Hepatocyte (in vitro differentiated cells): ENCODE data around the gene SUCLG2. TPM values are rescaled to one million over a fixed set of nuclear protein-coding genes. Genes with fewer than 3 reads are reported as not detected.

Experiments
- DNase-seq: peaks from one replicate; pipeline ENCODE4 v3.0.0-alpha.2; 2016; ENCODE audit warnings: low spot score
- H2AFZ ChIP-seq: fragments of 200-600 bp; sonication (generic); 2 replicates; pipeline ENCODE4 v1.6.0; 2016; ENCODE audit warnings: antibody characterized with exemption, mild to moderate bottlenecking
- H3K27ac ChIP-seq: fragments of 200-600 bp; sonication (generic); 2 replicates; pipeline ENCODE4 v1.5.1; 2016; ENCODE audit warnings: mild to moderate bottlenecking
- H3K27me3 ChIP-seq: fragments of 200-600 bp; sonication (generic); 2 replicates; pipeline ENCODE4 v1.6.1; 2016
- H3K36me3 ChIP-seq: fragments of 200-600 bp; sonication (generic); replicated peaks from 2 replicates; pipeline ENCODE4 v1.5.1; 2016; ENCODE audit warnings: low read depth; ENCODE audit not compliant: insufficient read depth
- H3K4me1 ChIP-seq: fragments of 200-600 bp; sonication (generic); 2 replicates; pipeline ENCODE4 v1.5.1; 2016; ENCODE audit warnings: mild to moderate bottlenecking, moderate library complexity; ENCODE audit not compliant: insufficient read depth
- H3K4me2 ChIP-seq: fragments of 200-600 bp; sonication (generic); 2 replicates; pipeline ENCODE4 v1.6.0; 2016
- H3K4me3 ChIP-seq: fragments of 200-600 bp; sonication (generic); 2 replicates; pipeline ENCODE4 v1.5.1; 2016; ENCODE audit warnings: mild to moderate bottlenecking
- H3K79me2 ChIP-seq: fragments of 200-600 bp; sonication (generic); 2 replicates; pipeline ENCODE4 v1.6.0; 2017; ENCODE audit warnings: mild to moderate bottlenecking
- H3K9me2 ChIP-seq: fragments of 200-600 bp; sonication (generic); replicated peaks from 2 replicates; pipeline ENCODE4 v1.6.0; 2017; ENCODE audit warnings: mild to moderate bottlenecking; ENCODE audit not compliant: insufficient read depth
- H3K9me3 ChIP-seq: fragments of 200-600 bp; sonication (generic); 2 replicates; pipeline ENCODE4 v1.5.1; 2016; ENCODE audit warnings: low read depth, mild to moderate bottlenecking
- H4K20me1 ChIP-seq: fragments of 200-600 bp; sonication (generic); 2 replicates; pipeline ENCODE4 v1.6.0; 2016; ENCODE audit warnings: mild to moderate bottlenecking; ENCODE audit not compliant: insufficient read depth, poor library complexity, severe bottlenecking
- EZH2 ChIP-seq: fragments of 200-600 bp; sonication (generic); IDR thresholded peaks from 2 replicates; pipeline ENCODE4 v1.6.1; 2016; ENCODE audit warnings: antibody characterized with exemption, mild to moderate bottlenecking, borderline replicate concordance
- EZH2phosphoT487 ChIP-seq: fragments of 200-600 bp; sonication (generic); IDR thresholded peaks from one replicate; pipeline ENCODE4 v1.6.1; 2018; ENCODE audit warnings: antibody characterized with exemption, mild to moderate bottlenecking, low read depth, moderate library complexity; ENCODE audit not compliant: unreplicated experiment, severe bottlenecking
- WGBS: methylation state at CpG from one replicate; pipeline ENCODE4 v1.1.6; 2016; ENCODE audit warnings: low lambda C conversion rate; ENCODE audit errors: missing lambda C conversion rate; 5-methylcytosine and 5-hydroxymethylcytosine counted together
- polyA plus RNA-seq: library from polyadenylated mRNA; unstranded; fragments of >200 nt; fragmentation: Nextera tagmentation; extraction: Ambion mirVana; gene quantifications from 2 replicates; pipeline ENCODE4 v1.2.1, GENCODE V29; 2016
- total RNA-seq: library from RNA; depleted of rRNA; stranded (reverse); fragments of >200 nt; gene quantifications from 2 replicates; pipeline ENCODE4 v1.2.3, GENCODE V29; 2014
- TF ChIP-seq, protein P1 (sequence below): fragments of 200-600 bp; sonication (generic); IDR thresholded peaks from 2 replicates; pipeline ENCODE4 v1.5.1; 2016; ENCODE audit warnings: antibody characterized with exemption, mild to moderate bottlenecking; ENCODE audit not compliant: poor library complexity

Gene SUCLG2
- total and polyA plus RNA-seq, 2 experiments from 2014 or later = 58.0 to 94.2 TPM

- Histone ChIP-seq H4K20me1 (no peaks in the 10 kb centered on the region), H3K9me2 (no peaks in the 10 kb centered on the region), H3K4me3 (no peak overlapping the region), H2AFZ (no peak overlapping the region), H3K79me2 (no peaks in the 10 kb centered on the region), H3K9me3 (peaks cover under 1% of the 10 kb centered on the region), H3K4me2 (no peak overlapping the region), H3K4me1 (no peaks in the 10 kb centered on the region), H3K36me3 (no peaks in the 10 kb centered on the region), H3K27ac (no peak overlapping the region), H3K27me3 (no peaks in the 10 kb centered on the region)
- no peak for DNase-seq
- WGBS = 90% methylated on average over 5 of the region's 5 CpGs
- TF ChIP-seq EZH2phosphoT487 (no peak), EZH2 (no peak)
- TF ChIP-seq, protein P1, sequence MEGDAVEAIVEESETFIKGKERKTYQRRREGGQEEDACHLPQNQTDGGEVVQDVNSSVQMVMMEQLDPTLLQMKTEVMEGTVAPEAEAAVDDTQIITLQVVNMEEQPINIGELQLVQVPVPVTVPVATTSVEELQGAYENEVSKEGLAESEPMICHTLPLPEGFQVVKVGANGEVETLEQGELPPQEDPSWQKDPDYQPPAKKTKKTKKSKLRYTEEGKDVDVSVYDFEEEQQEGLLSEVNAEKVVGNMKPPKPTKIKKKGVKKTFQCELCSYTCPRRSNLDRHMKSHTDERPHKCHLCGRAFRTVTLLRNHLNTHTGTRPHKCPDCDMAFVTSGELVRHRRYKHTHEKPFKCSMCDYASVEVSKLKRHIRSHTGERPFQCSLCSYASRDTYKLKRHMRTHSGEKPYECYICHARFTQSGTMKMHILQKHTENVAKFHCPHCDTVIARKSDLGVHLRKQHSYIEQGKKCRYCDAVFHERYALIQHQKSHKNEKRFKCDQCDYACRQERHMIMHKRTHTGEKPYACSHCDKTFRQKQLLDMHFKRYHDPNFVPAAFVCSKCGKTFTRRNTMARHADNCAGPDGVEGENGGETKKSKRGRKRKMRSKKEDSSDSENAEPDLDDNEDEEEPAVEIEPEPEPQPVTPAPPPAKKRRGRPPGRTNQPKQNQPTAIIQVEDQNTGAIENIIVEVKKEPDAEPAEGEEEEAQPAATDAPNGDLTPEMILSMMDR = no peak
Measured at GRCh38 chr3:67414740-67415139, 239.7 kb downstream of the SUCLG2 start.

- no peaks in the 10 kb centered on the region for H3K79me2 ChIP-seq
- no peak overlapping the region for H3K4me2 ChIP-seq
- no peaks in the 10 kb centered on the region for H4K20me1 ChIP-seq
- H3K36me3 ChIP-seq = no peaks in the 10 kb centered on the region
- TF ChIP-seq, protein P1 = no peak
- TF ChIP-seq EZH2phosphoT487 (no peak), EZH2 (no peak)
- DNase-seq = no peak
- H3K27ac ChIP-seq = no peak overlapping the region
- no peaks in the 10 kb centered on the region for H3K27me3 ChIP-seq
- H3K9me3 ChIP-seq = no peaks in the 10 kb centered on the region
- no peaks in the 10 kb centered on the region for H3K9me2 ChIP-seq
- H2AFZ ChIP-seq = no peak overlapping the region
- no peak overlapping the region for H3K4me3 ChIP-seq
- H3K4me1 ChIP-seq = no peaks in the 10 kb centered on the region
Measured at GRCh38 chr3:67405193-67405592, 249.2 kb downstream of the SUCLG2 start.

DNA sequence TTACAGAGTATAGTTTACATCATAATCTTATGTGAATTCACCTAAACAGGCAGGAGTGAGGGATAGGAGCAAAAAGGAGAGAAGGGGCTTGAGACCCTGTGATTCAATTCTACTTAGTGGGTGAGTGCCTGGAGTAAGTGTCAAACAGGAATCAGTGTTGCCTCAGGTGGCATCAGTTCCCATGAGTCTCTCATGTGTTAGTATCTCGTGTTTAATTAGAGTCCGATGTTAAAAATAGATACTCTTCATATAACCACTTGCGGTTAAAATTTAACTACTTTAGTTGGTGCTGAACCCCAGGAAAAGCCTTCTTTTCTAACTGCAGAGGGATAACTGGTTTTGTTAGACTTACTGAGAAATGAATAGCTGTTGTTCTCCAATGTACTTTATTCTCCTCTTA lies 251.5 kb downstream of the SUCLG2 start:
- 69% methylated on average over 3 of the region's 3 CpGs for WGBS
- Histone ChIP-seq H3K9me3 (no peaks in the 10 kb centered on the region), H3K27ac (no peak overlapping the region), H3K9me2 (no peaks in the 10 kb centered on the region), H3K79me2 (no peaks in the 10 kb centered on the region), H3K27me3 (no peaks in the 10 kb centered on the region), H3K4me3 (no peak overlapping the region), H4K20me1 (no peaks in the 10 kb centered on the region), H3K4me1 (no peaks in the 10 kb centered on the region), H3K36me3 (no peaks in the 10 kb centered on the region), H2AFZ (no peak overlapping the region), H3K4me2 (no peak overlapping the region)
- TF ChIP-seq EZH2 (no peak), EZH2phosphoT487 (no peak)
- TF ChIP-seq, protein P1 = no peak
- DNase-seq = no peak

GRCh38 chr3:67401921-67402320 lies 252.5 kb downstream of the SUCLG2 start:
- H3K27ac ChIP-seq = no peak overlapping the region
- H3K36me3 ChIP-seq = no peaks in the 10 kb centered on the region
- no peaks in the 10 kb centered on the region for H3K9me2 ChIP-seq
- H3K4me1 ChIP-seq = no peaks in the 10 kb centered on the region
- H2AFZ ChIP-seq = no peak overlapping the region
- H3K4me2 ChIP-seq = no peak overlapping the region
- TF ChIP-seq EZH2phosphoT487 = no peak
- TF ChIP-seq, protein P1 = no peak
- TF ChIP-seq EZH2 = no peak
- H4K20me1 ChIP-seq = no peaks in the 10 kb centered on the region
- H3K4me3 ChIP-seq = no peak overlapping the region
- 98% methylated on average over 3 of the region's 3 CpGs for WGBS
- H3K27me3 ChIP-seq = no peaks in the 10 kb centered on the region
- H3K9me3 ChIP-seq = no peaks in the 10 kb centered on the region
- no peaks in the 10 kb centered on the region for H3K79me2 ChIP-seq
- no peak for DNase-seq
